UCSD-AML1 (cell line): ENCODE measurements around the gene GSG1L.
"Not testable (repeated sequence)": the region's sequence is repeated elsewhere in the genome, so short reads cannot be mapped to it uniquely, and the experiment has no call there.

Source experiments
- DNase-seq: peaks from one replicate; lab custom pipeline; 2025; ENCODE audit not compliant: unreplicated experiment; lab: John Stamatoyannopoulos, UW

Gene GSG1L

GRCh38 chr16:27907457-27907972 lies 156.0 kb downstream of the GSG1L start:
- no peak for DNase-seq

GRCh38 chr16:27906883-27907282 lies 156.6 kb downstream of the GSG1L start:
- DNase-seq = no peak

- no peak for DNase-seq
These were observed 160.4 kb downstream of the GSG1L start for GRCh38 chr16:27903046-27903655.

- no peak for DNase-seq
These were observed 161.0 kb downstream of the GSG1L start for GRCh38 chr16:27902551-27902950.

- DNase-seq = no peak
These were observed 161.6 kb downstream of the GSG1L start for GRCh38 chr16:27901956-27902355.

GRCh38 chr16:27899736-27900135 lies 163.8 kb downstream of the GSG1L start:
- no peak for DNase-seq

GRCh38 chr16:27894386-27894785 lies 169.1 kb downstream of the GSG1L start:
- DNase-seq = no peak

- no peak for DNase-seq
These were observed 170.6 kb downstream of the GSG1L start for GRCh38 chr16:27892879-27893278.

GRCh38 chr16:27890866-27891265 lies 172.6 kb downstream of the GSG1L start:
- no peak for DNase-seq

GRCh38 chr16:27890006-27890405 lies 173.5 kb downstream of the GSG1L start:
- DNase-seq = no peak

GRCh38 chr16:27883576-27883975 lies 179.9 kb downstream of the GSG1L start:
- DNase-seq = no peak

- DNase-seq = no peak
These were observed 183.2 kb downstream of the GSG1L start for GRCh38 chr16:27880287-27880686.

GRCh38 chr16:27879601-27880247 lies 183.8 kb downstream of the GSG1L start:
- DNase-seq = no peak

GRCh38 chr16:27872627-27873026 lies 190.9 kb downstream of the GSG1L start:
- DNase-seq = not testable (repeated sequence)

- no peak for DNase-seq
These were observed 193.3 kb downstream of the GSG1L start for GRCh38 chr16:27870116-27870798.

GRCh38 chr16:27869411-27869810 lies 194.1 kb downstream of the GSG1L start:
- no peak for DNase-seq

- no peak for DNase-seq
These were observed 195.3 kb downstream of the GSG1L start for GRCh38 chr16:27868180-27868579.

- DNase-seq = peak; percentile 91
These were observed 196.1 kb downstream of the GSG1L start for GRCh38 chr16:27867122-27868110.

GRCh38 chr16:27863377-27863776 lies 200.1 kb downstream of the GSG1L start:
- no peak for DNase-seq

GRCh38 chr16:27862953-27863352 lies 200.6 kb downstream of the GSG1L start:
- no peak for DNase-seq

GRCh38 chr16:27860091-27860490 lies 203.4 kb downstream of the GSG1L start:
- DNase-seq = no peak
